Loucy (cell line): Measurements from ENCODE around the gene PTGES3L.
"Not testable (repeated sequence)": the region's sequence is repeated elsewhere in the genome, so short reads cannot be mapped to it uniquely, and the experiment has no call there.

ENCODE experiments used
- H2AFZ ChIP-seq: fragments of 200-600 bp; sonication (generic); 2 replicates; pipeline ENCODE4 v1.6.0; 2016; ENCODE audit warnings: antibody characterized with exemption, mild to moderate bottlenecking, low read length, moderate library complexity
- H3F3A ChIP-seq: fragments of 200-600 bp; 2 replicates; pipeline ENCODE4 v1.6.0; 2016; ENCODE audit warnings: antibody characterized with exemption, low read depth, mild to moderate bottlenecking
- H3K27me3 ChIP-seq: fragments of 200-600 bp; sonication (generic); 2 replicates; pipeline ENCODE4 v1.6.1; 2014; ENCODE audit warnings: low read length, mild to moderate bottlenecking; ENCODE audit not compliant: insufficient read depth, poor library complexity, severe bottlenecking
- H3K36me3 ChIP-seq: fragments of 200-600 bp; sonication (generic); 2 replicates; pipeline ENCODE4 v1.6.1; 2016; ENCODE audit warnings: low read length; ENCODE audit not compliant: insufficient read depth
- H3K4me1 ChIP-seq: fragments of 200-600 bp; sonication (generic); 2 replicates; pipeline ENCODE4 v1.5.1; 2014; ENCODE audit warnings: low read length, mild to moderate bottlenecking; ENCODE audit not compliant: insufficient read depth, poor library complexity, severe bottlenecking
- H3K4me2 ChIP-seq: fragments of 200-600 bp; sonication (generic); 2 replicates; pipeline ENCODE4 v1.6.0; 2014; ENCODE audit warnings: antibody characterized with exemption, low read length, low read depth, mild to moderate bottlenecking; ENCODE audit not compliant: poor library complexity, severe bottlenecking
- H3K4me3 ChIP-seq: fragments of 200-600 bp; sonication (generic); 2 replicates; pipeline ENCODE4 v1.5.1; 2014; ENCODE audit warnings: low read length, mild to moderate bottlenecking, mixed read lengths; ENCODE audit not compliant: poor library complexity, severe bottlenecking
- H3K79me2 ChIP-seq: fragments of 200-600 bp; sonication (generic); 2 replicates; pipeline ENCODE4 v1.6.1; 2014; ENCODE audit warnings: low read length; ENCODE audit not compliant: insufficient read depth
- H3K9ac ChIP-seq: fragments of 200-600 bp; sonication (generic); 2 replicates; pipeline ENCODE4 v1.6.0; 2014; ENCODE audit warnings: mild to moderate bottlenecking, low read depth, low read length, moderate library complexity; ENCODE audit not compliant: poor library complexity, severe bottlenecking
- H3K9me2 ChIP-seq: fragments of 200-600 bp; sonication (generic); replicated peaks from 2 replicates; pipeline ENCODE4 v1.6.1; 2016; ENCODE audit warnings: low read depth, low read length, mixed read lengths
- H3K9me3 ChIP-seq: fragments of 200-600 bp; sonication (generic); 2 replicates; pipeline ENCODE4 v1.6.1; 2014; ENCODE audit warnings: mild to moderate bottlenecking, antibody characterized with exemption, low read length, low read depth; ENCODE audit not compliant: insufficient read depth
- H4K20me1 ChIP-seq: fragments of 200-600 bp; sonication (generic); 2 replicates; pipeline ENCODE4 v1.6.0; 2014; ENCODE audit warnings: antibody characterized with exemption, low read length, mild to moderate bottlenecking; ENCODE audit not compliant: insufficient read depth, poor library complexity, severe bottlenecking
- EZH2phosphoT487 ChIP-seq: fragments of 200-600 bp; IDR thresholded peaks from 2 replicates; pipeline ENCODE4 v1.6.1; 2018; ENCODE audit warnings: antibody characterized with exemption, mild to moderate bottlenecking, moderate library complexity, borderline replicate concordance
- TF ChIP-seq, protein P1 (sequence below): fragments of 200-600 bp; sonication (generic); conservative IDR thresholded peaks from 2 replicates; pipeline ENCODE4 v1.5.1; 2014; ENCODE audit warnings: mild to moderate bottlenecking, antibody characterized with exemption, low read length

PTGES3L gene

DNA sequence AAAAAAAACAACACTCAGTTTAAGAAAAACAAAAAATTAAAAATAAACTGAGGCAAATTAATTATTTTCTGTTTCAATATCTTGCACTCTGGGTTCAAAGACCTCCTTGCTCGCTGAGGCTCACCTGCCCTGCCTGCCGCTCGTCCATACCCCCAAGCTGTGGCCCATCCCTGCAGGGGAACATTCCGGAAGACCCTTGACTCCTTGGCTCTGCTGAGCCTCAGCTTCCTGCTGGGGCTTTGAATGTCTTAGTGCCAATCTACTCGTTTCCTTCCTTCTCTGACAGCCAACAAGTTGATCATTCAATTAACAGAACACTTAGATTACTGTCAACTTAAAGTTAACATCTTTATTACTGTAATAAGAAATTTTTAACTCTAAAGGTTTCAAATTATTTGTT lies 55.0 kb downstream of the PTGES3L start:
- Histone ChIP-seq H3K27me3 (no peaks in the 10 kb centered on the region), H3K9me3 (no peaks in the 10 kb centered on the region), H3K9ac (no peak overlapping the region), H3K79me2 (no peaks in the 10 kb centered on the region), H3K9me2 (no peaks in the 10 kb centered on the region), H4K20me1 (no peaks in the 10 kb centered on the region), H2AFZ (no peak overlapping the region), H3K4me3 (no peak overlapping the region), H3K36me3 (no peaks in the 10 kb centered on the region), H3F3A (no peaks in the 10 kb centered on the region), H3K4me2 (no peak overlapping the region), H3K4me1 (no peaks in the 10 kb centered on the region)
- TF ChIP-seq EZH2phosphoT487: no peak
- TF ChIP-seq, protein P1, sequence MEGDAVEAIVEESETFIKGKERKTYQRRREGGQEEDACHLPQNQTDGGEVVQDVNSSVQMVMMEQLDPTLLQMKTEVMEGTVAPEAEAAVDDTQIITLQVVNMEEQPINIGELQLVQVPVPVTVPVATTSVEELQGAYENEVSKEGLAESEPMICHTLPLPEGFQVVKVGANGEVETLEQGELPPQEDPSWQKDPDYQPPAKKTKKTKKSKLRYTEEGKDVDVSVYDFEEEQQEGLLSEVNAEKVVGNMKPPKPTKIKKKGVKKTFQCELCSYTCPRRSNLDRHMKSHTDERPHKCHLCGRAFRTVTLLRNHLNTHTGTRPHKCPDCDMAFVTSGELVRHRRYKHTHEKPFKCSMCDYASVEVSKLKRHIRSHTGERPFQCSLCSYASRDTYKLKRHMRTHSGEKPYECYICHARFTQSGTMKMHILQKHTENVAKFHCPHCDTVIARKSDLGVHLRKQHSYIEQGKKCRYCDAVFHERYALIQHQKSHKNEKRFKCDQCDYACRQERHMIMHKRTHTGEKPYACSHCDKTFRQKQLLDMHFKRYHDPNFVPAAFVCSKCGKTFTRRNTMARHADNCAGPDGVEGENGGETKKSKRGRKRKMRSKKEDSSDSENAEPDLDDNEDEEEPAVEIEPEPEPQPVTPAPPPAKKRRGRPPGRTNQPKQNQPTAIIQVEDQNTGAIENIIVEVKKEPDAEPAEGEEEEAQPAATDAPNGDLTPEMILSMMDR: no peak

DNA sequence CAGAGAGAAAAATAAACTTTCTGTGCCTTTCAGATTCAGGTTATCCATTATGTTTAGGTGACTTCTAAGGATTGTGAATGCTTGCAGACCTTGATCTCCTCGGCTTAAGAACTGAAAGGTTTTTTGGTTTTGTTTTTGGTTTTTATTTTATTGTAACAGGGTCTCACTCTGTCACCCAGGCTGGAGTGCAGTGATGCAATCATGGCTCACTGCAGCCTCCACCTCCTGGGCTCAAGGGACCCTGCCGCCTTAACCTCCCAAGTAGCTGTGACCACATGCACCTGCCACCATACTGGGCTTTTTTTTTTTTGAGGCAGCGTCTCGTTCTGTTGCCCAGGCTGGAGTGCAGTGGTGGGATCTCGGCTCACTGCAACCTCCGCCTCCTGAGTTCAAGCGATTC lies 56.4 kb downstream of the PTGES3L start:
- not testable (repeated sequence) for H3K9me3 ChIP-seq, H3K27me3 ChIP-seq, H2AFZ ChIP-seq, H4K20me1 ChIP-seq, H3K4me1 ChIP-seq, H3K9ac ChIP-seq, H3K9me2 ChIP-seq, H3F3A ChIP-seq, H3K4me3 ChIP-seq, H3K4me2 ChIP-seq, H3K79me2 ChIP-seq, H3K36me3 ChIP-seq

DNA sequence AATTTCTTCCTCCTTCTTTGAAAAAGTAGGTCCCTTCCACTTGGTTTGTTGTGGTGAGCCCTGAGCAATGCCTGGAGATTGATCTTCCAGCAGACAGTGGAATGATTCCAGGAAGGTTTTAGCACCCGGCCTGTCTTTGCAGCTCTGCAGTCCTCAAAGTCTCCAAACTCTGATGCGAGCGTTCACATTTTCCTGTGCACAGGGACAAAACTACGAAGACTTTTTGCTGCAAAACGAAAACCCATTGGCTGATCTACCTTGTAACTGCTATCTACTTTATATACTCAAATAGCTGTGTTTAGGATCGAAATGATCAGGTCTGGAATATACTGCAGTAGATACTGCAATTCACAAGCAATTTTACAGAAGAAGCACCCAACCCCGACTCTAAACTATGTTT lies 57.6 kb downstream of the PTGES3L start:
- H3F3A ChIP-seq: no peaks in the 10 kb centered on the region
- no peak overlapping the region for H3K4me3 ChIP-seq
- no peak overlapping the region for H3K4me2 ChIP-seq
- H3K36me3 ChIP-seq: no peaks in the 10 kb centered on the region
- no peak for TF ChIP-seq EZH2phosphoT487
- TF ChIP-seq, protein P1: no peak
- no peaks in the 10 kb centered on the region for H3K27me3 ChIP-seq
- H3K9me3 ChIP-seq: no peaks in the 10 kb centered on the region
- H2AFZ ChIP-seq: no peak overlapping the region
- H4K20me1 ChIP-seq: no peaks in the 10 kb centered on the region
- H3K9ac ChIP-seq: no peak overlapping the region
- H3K4me1 ChIP-seq: no peaks in the 10 kb centered on the region
- no peaks in the 10 kb centered on the region for H3K9me2 ChIP-seq
- H3K79me2 ChIP-seq: no peaks in the 10 kb centered on the region

DNA sequence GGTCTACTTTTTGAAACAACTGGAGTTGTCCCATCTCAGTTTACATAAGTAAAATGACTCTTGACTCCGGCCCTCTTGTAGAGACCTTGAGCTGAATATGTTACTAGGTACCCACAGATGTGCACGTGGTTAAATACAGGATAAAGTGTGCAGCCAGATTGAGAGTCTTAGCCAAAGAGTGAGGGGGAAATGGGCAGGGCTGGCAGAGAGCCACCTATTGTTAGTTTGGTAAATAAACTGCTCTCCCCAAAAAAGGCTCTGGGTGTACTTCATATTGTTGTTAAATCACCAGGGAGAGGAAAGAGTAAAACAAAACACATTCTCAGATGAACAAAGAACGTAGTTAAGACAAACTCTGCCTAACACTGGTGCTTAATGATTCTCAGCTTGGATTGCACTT lies 59.0 kb downstream of the PTGES3L start:
- peak overlapping the region; percentile 77 for H2AFZ ChIP-seq
- TF ChIP-seq EZH2phosphoT487: no peak
- no peaks in the 10 kb centered on the region for H4K20me1 ChIP-seq
- H3K9me3 ChIP-seq: no peaks in the 10 kb centered on the region
- H3K79me2 ChIP-seq: no peaks in the 10 kb centered on the region
- H3K9ac ChIP-seq: no peak overlapping the region
- no peaks in the 10 kb centered on the region for H3K36me3 ChIP-seq
- H3K4me1 ChIP-seq: no peaks in the 10 kb centered on the region
- no peak overlapping the region for H3K4me2 ChIP-seq
- no peaks in the 10 kb centered on the region for H3F3A ChIP-seq
- no peak overlapping the region for H3K4me3 ChIP-seq
- H3K27me3 ChIP-seq: no peaks in the 10 kb centered on the region
- H3K9me2 ChIP-seq: no peaks in the 10 kb centered on the region
